ENCODE data around the gene RIOK1. TPM values are rescaled to one million over a fixed set of nuclear protein-coding genes. Genes with fewer than 3 reads are reported as not detected.
A peak's percentile ranks its signal among the peaks of the same experiment; 100 is the strongest.

The RIOK1 gene
- total RNA-seq, 1 experiment from 2014 or later = 16.1 TPM

DNA sequence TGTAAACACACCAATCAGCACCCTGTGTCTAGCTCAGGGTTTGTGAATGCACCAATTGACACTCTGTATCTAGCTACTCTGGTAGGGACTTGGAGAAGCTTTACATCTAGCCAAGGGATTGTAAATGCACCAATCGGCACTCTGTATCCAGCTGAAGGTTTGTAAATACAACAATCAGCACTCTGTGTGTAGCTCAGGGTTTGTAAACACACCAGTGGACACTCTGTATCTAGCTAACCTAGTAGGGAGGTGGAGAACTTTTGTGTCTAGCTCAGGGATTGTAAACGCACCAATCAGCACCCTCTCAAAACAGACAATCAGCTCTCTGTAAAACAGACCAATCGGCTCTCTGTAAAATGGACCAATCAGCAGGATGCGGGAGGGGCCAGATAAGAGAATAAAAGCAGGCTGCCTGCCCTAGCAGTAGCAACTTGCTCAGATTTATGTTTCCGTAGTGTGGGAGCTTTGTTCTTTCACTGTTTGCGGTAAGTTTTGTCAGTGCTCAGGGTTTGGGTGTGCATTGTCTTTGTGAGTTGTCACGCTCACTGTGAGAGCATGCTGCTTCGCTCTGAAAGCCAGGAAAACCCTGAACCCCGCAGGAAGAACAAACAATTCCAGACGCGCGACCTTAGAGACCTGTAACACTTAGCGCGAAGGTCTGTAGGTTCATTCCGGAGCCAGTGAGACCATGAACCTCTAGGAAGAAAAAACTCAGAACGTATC, 37.0 kb downstream of the RIOK1 start:
- no peak for DNase-seq
- H3K4me3 ChIP-seq = no peak overlapping the region
- H3K9me3 ChIP-seq = no peaks in the 10 kb centered on the region
- no peaks in the 10 kb centered on the region for H3K36me3 ChIP-seq
- no peaks in the 10 kb centered on the region for H3K27me3 ChIP-seq

DNA sequence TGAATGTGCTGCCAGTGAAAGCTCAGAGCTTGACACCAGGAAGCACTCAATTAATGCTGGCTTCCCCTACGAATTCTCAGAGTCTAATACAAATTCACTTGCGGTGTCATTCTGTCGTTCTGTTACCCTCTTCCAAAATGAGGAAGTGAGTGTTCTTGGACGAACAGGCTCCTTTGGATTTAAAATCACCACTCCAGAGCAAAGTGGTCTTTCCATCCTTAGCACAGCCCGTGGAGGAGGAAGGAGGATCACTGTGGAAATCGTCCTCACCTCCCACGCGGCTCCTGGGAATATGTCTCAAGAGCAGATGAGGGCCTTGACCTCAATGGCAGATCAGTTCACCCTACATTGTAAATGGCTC, 41.7 kb downstream of the RIOK1 start:
- H3K27me3 ChIP-seq = no peaks in the 10 kb centered on the region
- H3K4me3 ChIP-seq = no peak overlapping the region
- DNase-seq = no peak
- no peaks in the 10 kb centered on the region for H3K9me3 ChIP-seq
- H3K36me3 ChIP-seq = no peaks in the 10 kb centered on the region

DNA sequence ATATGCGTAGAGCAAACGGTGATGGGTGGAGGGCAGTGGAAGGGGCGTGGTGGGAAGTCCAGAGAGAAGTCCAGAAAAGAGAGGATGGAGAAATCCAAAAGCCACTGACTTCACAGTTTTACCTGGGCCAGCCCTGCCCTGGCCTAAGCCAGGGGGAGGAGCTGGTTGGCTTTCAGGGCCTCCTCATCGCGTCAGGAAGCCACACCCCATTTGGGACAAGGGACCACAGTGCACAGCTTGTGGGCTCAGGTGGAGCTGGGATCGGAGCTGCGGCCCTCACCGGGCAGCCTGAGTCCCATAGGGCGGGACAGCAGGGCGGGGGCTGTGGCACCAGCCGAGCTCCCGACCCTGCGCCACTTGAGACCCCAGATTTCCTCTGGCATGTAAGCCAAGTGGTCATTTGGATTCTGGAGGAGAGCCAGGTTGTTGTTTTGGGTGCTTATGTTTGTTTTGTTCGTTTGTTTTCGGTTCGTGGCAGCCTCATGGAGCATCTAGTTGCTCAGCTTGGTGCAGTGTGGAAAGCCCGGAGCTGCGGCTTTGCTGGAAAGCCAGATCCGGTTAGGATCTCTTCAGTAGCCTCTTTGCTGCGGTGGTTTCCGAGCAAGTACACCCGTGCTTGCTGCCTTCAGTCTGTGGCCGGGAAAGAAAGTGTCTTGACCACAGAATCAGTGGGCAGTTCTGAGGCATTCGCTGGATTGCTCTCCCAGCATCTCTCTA, 42.2 kb downstream of the RIOK1 start:
- peak; percentile 16 for DNase-seq
- H3K27me3 ChIP-seq = no peaks in the 10 kb centered on the region
- no peaks in the 10 kb centered on the region for H3K36me3 ChIP-seq
- no peaks in the 10 kb centered on the region for H3K9me3 ChIP-seq
- H3K4me3 ChIP-seq = no peak overlapping the region

DNA sequence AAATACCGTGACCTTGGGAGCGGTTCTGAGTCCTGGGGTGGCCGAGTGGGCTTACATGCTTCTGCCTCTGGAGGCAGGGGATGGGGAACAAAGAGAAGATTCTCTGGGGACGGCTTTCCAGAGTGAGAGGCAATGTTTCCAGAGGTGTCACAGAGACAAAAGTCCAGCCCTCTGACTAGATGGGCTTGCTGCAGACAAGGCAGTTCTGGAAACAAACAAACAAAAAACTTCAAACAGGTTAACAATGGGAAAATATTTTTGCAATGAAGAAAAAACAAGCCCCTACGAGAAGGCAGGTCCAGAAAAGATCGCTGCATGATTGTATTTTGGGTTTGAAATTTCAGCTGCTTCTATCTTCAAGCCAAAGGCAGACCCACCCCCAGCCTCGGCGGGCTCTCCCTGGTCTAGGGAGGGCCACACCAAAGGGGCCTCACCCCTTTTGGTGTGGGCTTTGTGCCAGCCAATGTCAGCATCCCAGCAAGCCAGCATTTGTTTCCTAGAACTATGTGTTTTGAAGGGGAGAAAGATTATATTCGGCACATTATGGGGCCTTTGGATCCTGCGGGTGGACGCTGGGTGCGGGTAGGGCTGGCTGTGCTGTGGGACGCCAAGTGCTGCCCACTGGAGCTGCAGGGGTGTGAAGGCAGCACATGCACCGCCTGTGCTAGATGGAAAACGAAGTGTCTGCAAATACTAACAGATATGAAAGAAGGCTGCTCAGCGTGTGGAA, 42.9 kb downstream of the RIOK1 start:
- no peak for DNase-seq
- Histone ChIP-seq H3K27me3 (no peaks in the 10 kb centered on the region), H3K9me3 (no peaks in the 10 kb centered on the region), H3K4me3 (no peak overlapping the region), H3K36me3 (no peaks in the 10 kb centered on the region)

DNA sequence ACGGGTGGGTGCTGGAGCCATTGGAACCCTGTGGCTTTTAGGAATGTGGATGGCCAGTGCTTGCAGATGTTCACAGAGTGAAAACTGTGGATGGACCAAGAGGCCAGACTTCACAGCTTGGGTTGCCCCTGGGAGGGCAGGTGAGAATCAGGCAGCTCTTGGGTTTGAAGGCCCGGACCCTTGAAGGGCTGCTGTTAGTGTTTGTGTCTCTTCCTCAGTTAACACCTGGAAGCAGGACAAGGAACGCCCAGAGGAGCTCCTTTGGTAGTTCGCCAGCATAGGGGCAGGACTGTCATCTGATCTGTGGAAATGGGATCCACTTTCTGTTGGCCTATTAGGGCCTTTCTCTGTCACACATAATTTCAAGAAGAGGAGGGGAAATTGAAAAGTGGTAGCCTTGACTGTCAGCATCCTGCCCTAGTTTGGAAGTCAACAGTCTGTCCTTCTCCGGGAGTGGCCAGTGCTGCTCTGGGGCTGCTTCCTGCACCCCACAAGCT, 43.6 kb downstream of the RIOK1 start:
- Histone ChIP-seq H3K36me3 (no peaks in the 10 kb centered on the region), H3K4me3 (no peak overlapping the region), H3K27me3 (no peaks in the 10 kb centered on the region), H3K9me3 (no peaks in the 10 kb centered on the region)
- no peak for DNase-seq

DNA sequence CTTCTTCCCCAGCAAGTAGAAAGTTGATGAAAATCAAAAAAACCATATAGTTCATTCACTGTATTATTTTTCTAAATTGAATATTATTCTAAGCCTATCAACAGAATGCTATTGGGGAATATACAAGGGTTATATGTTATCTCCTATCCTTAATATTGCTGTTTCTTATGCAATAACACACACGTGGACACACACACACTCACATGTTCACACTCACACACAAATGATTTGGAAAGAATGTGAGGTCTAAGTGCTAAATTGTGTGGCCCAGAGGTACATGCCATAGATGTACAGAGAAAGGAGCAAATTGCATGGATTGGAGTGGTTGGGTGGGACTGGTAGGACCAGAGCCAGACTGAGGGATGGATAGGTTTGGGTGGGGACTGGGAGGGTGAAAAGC, 45.1 kb downstream of the RIOK1 start:
- DNase-seq = no peak
- Histone ChIP-seq H3K9me3 (no peaks in the 10 kb centered on the region), H3K36me3 (no peaks in the 10 kb centered on the region), H3K4me3 (no peak overlapping the region), H3K27me3 (no peaks in the 10 kb centered on the region)

DNA sequence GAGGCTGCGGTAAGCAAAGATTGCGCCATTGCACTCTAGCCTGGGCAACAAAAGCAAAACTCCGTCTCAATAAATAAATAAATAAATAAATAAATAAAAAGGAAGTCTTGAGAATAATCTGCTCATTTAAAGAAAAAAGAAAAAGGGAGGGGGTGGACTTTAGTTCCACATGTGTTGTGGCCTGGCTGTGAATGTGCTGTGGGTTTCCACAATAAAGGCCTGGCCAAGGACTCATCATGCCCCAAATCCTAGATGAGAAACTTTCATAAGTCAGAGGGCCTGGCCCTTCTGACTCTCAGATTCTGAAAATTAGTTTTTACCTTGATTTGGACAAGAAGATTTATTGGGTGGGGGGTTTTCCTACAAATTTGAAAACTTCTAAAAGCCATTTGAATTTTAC, 48.4 kb downstream of the RIOK1 start:
- Histone ChIP-seq H3K27me3 (no peaks in the 10 kb centered on the region), H3K36me3 (no peaks in the 10 kb centered on the region), H3K9me3 (no peaks in the 10 kb centered on the region), H3K4me3 (no peak overlapping the region)
- DNase-seq = no peak

DNA sequence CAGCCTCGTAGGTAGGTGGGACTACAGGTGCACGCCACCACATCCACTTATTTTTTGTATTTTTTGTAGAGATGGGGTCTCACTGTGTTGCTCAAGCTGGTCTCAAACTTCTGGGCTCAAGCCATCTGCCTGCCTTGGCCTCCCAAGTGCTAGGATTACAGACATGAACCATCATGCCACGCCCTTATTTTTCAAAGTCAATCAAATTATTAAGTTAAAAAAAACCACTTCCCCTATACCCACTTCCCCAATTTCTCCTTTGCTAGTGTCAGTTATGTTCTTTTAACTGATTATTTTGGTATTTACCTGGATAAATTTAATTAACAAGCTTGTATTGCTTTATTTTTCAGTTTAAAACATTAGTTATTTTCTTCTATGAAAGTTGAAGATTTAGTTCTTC, 49.6 kb downstream of the RIOK1 start:
- Histone ChIP-seq H3K27me3 (no peaks in the 10 kb centered on the region), H3K9me3 (no peaks in the 10 kb centered on the region)
- DNase-seq = no peak

DNA sequence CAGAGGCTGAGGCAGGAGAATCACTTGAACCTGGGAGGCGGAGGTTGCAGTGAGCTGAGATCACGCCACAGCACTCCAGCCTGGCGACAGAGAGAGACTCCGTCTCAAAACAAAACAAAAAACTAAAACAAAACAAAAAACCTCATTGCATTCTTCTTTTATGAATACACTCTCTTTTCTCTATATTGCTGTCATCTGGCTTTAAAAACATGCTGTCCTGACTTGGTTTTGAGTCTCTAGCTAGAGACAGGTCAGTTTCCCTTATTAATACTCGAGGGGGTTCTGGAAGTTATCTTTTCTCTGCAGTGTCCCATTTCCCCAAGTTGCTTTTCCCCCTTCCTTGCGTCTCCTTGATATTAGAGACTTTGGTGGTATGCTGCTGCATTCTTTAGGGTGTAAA, 50.9 kb downstream of the RIOK1 start:
- H3K4me3 ChIP-seq = no peak overlapping the region
- H3K36me3 ChIP-seq = no peaks in the 10 kb centered on the region
- H3K9me3 ChIP-seq = no peaks in the 10 kb centered on the region
- no peaks in the 10 kb centered on the region for H3K27me3 ChIP-seq
- no peak for DNase-seq

More for the DNA sequence above, 49.6 kb downstream of the RIOK1 start:
- Histone ChIP-seq H3K36me3 (no peaks in the 10 kb centered on the region), H3K4me3 (no peak overlapping the region)

DNA sequence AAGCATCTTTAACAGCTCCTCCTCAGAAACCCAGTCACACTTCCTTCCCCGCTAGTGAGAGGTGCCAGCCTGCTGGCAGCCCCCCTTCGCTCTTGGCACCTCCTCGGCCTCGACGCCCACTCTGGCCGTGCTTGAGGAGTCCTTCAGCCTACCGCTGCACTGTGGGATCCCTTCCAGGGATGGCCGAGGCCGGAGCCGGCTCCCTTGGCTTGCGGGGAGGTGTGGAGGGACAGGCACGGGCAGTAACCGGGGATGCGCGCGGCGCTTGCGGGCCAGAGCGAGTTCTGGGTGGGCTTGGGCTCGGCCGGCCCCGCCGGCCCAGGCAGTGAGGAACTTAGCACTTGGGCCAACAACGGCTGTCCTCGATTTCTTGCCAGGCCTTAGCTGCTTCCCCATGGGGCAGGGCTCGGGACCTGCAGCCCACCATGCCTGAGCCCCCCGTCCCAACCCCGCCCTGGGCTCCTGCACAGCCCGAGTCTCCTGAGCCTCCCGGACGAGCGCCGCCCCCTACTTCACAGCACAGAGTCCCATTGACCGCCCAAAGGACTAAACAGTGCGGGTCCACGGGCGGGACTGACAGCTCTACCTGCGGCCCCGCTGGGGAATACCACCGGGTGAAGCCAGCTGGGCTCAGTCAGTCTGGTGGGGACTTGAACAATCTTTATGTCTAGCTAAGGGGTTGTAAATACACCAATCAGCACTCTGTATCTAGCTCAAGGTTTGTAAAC, 51.6 kb downstream of the RIOK1 start:
- H3K4me3 ChIP-seq = no peak overlapping the region
- no peak for DNase-seq
- no peaks in the 10 kb centered on the region for H3K36me3 ChIP-seq
- no peaks in the 10 kb centered on the region for H3K27me3 ChIP-seq
- no peaks in the 10 kb centered on the region for H3K9me3 ChIP-seq

DNA sequence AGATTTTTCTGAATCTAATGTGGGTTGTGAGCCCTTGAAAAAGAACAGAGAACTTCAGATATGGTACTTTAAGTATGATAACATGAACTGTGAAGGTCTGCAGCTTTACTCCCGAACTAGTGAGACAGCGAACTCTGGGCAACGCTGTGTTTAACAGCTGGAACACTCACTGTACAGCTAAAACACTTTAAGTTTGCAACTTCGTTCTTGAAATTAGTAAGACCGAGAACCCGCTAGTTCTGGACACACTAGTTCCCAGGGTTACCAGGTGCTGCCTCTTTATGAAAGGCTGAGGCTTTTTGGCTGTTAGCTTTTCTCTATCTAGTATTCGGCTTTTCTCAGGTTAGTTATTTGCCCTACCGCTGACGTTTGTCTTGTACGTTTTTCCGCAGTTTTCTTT, 52.9 kb downstream of the RIOK1 start:
- DNase-seq = no peak
- Histone ChIP-seq H3K9me3 (no peaks in the 10 kb centered on the region), H3K36me3 (no peaks in the 10 kb centered on the region)

DNA sequence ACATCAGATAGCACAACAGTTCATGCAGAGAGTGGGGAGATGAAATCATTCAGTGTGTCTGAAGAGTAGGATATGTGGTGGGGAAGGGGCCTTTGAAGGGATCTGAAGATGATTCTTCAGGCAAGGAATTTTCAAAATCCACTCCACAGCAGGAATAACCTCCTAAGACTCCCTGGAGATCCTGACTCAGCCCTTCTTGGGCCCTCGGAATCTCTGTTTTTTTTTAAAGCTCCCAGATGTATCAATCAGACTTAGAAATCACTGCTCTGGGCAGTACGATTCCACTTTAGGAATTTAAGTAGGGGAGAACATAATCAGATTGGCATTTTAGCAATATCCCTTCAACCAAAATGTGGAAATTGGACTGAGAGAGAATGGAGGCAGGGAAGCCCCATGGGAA, 55.5 kb downstream of the RIOK1 start:
- Histone ChIP-seq H3K9me3 (no peaks in the 10 kb centered on the region), H3K4me3 (no peak overlapping the region), H3K36me3 (no peaks in the 10 kb centered on the region), H3K27me3 (no peaks in the 10 kb centered on the region)
- no peak for DNase-seq

More for the DNA sequence above, 52.9 kb downstream of the RIOK1 start:
- H3K4me3 ChIP-seq = no peak overlapping the region
- no peaks in the 10 kb centered on the region for H3K27me3 ChIP-seq

DNA sequence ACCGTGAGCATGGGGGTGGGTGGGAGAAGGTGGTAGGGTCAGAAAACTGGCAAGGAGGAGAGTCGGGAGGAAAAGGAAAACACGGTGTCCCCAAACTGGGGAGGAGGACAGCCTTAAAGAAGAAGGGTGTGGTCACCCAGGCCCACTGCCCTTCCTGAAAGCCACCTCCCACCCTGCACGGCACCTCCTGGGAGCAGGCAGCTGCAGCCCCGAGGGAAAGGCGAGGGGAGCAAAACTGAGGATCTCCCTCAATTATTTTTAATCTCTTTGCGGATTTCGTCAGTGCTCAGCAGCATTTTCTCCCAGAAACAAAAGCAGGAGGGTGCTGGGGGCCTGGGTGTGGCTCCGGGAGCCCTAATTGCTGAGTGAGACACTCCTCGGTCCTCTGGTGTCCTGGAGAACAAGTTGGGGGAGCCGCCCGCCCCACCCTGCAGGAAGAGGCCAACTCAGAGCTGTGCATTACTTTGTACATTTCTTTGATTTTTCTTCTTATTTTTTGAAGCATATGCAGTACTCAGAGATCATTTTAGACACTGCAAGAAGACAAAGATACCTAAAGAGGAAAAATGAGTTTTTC, 56.4 kb downstream of the RIOK1 start:
- no peaks in the 10 kb centered on the region for H3K27me3 ChIP-seq
- no peak overlapping the region for H3K4me3 ChIP-seq
- DNase-seq = no peak
- H3K9me3 ChIP-seq = no peaks in the 10 kb centered on the region
- no peaks in the 10 kb centered on the region for H3K36me3 ChIP-seq

DNA sequence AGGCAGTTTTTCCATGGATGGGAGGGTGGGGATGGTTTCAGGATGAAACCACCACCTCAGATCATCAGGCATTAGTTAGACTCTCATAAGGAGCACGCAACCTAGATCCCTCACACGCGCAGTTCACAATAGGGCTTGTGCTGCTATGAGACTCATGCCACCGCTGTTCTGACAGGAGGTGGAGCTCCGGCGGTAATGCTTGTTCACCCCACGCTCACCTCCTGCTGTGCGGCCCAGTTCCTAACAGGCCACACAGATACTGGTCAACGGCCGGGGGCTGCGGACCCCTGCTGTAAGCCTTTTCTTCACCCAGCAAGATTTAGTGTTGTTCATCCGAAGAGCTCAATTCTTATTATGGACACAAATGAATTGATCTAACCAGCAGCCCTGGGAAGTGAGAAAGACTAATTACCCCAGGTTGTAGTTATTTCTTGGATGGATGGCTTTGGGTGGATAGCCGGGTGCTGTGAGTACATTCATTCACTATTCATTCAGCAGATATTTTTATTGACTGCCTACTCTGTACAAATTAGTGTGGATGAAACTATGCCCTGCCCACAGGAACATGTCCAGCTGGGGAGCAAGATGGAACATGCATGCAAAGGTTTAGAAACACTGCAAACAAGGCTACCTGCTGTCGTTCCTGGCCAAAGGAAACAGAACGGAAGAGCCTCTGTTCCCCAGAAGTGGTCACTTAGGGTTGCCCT, 57.2 kb downstream of the RIOK1 start:
- Histone ChIP-seq H3K9me3 (no peaks in the 10 kb centered on the region), H3K36me3 (no peaks in the 10 kb centered on the region), H3K4me3 (no peak overlapping the region), H3K27me3 (no peaks in the 10 kb centered on the region)
- DNase-seq = no peak

DNA sequence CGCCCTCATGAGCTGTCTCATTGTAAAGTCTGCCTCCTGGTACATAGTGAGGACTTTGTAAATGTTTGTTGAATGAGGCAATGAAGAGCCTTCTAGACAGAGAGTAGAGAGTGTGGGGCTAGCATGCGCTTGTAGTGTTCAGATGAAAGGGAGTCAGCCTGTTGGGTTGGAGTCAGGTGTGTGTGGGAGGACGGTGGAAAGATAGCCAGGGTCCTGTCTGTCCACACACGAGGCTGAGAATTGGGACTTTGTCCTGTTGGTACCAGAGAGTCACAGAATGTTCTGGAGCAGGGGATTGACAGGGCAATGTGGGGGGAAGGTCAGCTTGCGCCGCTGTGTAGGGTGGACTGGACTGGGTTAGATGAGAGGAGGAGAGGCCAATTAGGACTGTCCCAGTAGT, 58.6 kb downstream of the RIOK1 start:
- no peaks in the 10 kb centered on the region for H3K9me3 ChIP-seq
- DNase-seq = no peak

DNA sequence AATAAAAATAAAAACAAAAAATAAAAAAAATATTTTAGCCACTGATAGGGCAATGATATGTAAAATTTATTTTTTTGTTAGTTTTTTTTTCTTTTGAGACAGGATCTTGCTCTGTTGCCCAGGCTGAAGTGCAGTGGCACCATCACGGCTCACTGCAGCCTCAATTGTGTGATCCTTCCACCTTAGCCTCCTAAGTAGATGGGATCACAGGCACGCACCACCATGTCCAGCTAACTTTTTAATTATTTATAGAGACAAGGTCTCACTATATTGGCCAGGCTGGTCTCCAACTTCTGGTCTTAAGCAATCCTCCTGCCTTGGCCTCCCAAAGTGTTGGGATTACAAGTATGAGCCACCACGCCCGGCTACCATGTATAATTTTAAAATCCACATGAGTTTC, 59.4 kb downstream of the RIOK1 start:
- no peaks in the 10 kb centered on the region for H3K9me3 ChIP-seq
- no peak overlapping the region for H3K4me3 ChIP-seq
- H3K27me3 ChIP-seq = no peaks in the 10 kb centered on the region
- no peak for DNase-seq
- H3K36me3 ChIP-seq = no peaks in the 10 kb centered on the region

More for the DNA sequence above, 58.6 kb downstream of the RIOK1 start:
- H3K4me3 ChIP-seq = no peak overlapping the region
- H3K36me3 ChIP-seq = no peaks in the 10 kb centered on the region
- no peaks in the 10 kb centered on the region for H3K27me3 ChIP-seq

Data from MG63 (cell line).